ENCODE data around the gene TRIM28. TPM values are rescaled to one million over a fixed set of nuclear protein-coding genes. Genes with fewer than 3 reads are reported as not detected.
A peak's percentile ranks its signal among the peaks of the same experiment; 100 is the strongest.

Gene TRIM28
- total and polyA plus RNA-seq, 9 of the 15 experiments (the other 6 are each of a cell fraction or from before 2014, with no cell fraction given), result 12.1 to 797 (median 490) TPM

DNA sequence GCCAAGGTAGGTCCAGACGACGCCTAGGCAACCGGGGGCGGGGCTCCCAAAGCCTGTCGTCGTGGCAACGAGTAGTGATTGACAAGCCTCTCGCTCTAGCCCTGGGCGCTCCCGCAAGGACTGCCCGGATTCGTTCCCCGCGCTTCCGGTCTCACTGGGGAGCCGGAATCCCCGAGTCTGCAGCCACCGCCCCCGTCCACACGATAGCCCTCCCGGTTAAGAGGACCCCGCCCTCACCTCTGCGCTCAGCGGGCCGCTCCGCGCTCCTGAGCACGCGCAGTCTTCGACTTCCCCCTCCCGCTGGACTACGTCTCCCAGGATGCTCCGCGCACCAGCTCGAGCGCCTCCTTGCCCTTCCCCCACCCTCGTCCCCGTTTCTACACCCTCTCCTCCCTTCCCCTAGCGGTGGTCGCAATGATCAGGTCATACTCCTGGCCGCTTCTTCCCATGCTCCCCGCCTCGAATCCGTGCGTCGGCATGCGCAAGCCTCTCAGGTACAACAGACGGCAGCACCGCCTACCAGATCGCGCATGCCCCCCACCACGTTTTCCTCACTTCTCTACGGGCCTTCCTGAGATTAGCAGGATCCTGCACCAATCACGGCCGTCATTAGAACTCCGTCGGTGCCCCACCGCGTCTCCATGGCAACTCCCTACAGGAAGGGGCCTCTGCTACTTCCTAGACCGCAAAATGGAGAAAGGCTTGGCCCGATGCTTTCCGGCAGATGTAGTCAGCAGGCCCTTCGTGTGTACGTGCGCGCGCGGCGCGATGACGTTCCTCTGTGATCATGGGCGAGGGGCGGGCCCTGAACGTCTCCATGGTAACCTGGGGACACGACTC is 29.2 kb downstream of the TRIM28 start, which contains the start of gene MZF1 (continued):
- TF ChIP-seq, protein P1, sequence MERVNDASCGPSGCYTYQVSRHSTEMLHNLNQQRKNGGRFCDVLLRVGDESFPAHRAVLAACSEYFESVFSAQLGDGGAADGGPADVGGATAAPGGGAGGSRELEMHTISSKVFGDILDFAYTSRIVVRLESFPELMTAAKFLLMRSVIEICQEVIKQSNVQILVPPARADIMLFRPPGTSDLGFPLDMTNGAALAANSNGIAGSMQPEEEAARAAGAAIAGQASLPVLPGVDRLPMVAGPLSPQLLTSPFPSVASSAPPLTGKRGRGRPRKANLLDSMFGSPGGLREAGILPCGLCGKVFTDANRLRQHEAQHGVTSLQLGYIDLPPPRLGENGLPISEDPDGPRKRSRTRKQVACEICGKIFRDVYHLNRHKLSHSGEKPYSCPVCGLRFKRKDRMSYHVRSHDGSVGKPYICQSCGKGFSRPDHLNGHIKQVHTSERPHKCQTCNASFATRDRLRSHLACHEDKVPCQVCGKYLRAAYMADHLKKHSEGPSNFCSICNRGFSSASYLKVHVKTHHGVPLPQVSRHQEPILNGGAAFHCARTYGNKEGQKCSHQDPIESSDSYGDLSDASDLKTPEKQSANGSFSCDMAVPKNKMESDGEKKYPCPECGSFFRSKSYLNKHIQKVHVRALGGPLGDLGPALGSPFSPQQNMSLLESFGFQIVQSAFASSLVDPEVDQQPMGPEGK (CRISPR knock-in tag; IDR thresholded peaks at IDR 0.05; ENCODE audit: borderline replicate concordance), result no peak
- TF ChIP-seq ZBTB17 (CRISPR knock-in tag; IDR thresholded peaks at IDR 0.05), result peak; percentile 63; the same call in 1 of the 2 replicates
- TF ChIP-seq, protein P2, sequence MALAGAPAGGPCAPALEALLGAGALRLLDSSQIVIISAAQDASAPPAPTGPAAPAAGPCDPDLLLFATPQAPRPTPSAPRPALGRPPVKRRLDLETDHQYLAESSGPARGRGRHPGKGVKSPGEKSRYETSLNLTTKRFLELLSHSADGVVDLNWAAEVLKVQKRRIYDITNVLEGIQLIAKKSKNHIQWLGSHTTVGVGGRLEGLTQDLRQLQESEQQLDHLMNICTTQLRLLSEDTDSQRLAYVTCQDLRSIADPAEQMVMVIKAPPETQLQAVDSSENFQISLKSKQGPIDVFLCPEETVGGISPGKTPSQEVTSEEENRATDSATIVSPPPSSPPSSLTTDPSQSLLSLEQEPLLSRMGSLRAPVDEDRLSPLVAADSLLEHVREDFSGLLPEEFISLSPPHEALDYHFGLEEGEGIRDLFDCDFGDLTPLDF (CRISPR knock-in tag; IDR thresholded peaks at IDR 0.05), result peak; percentile 86
- no peak for TF ChIP-seq PYGO2 (tag; IDR thresholded peaks at IDR 0.05)
- TF ChIP-seq, protein P3, sequence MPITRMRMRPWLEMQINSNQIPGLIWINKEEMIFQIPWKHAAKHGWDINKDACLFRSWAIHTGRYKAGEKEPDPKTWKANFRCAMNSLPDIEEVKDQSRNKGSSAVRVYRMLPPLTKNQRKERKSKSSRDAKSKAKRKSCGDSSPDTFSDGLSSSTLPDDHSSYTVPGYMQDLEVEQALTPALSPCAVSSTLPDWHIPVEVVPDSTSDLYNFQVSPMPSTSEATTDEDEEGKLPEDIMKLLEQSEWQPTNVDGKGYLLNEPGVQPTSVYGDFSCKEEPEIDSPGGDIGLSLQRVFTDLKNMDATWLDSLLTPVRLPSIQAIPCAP (CRISPR knock-in tag; IDR thresholded peaks at IDR 0.05; ENCODE audit: borderline replicate concordance), result no peak
- TF ChIP-seq, protein P4, sequence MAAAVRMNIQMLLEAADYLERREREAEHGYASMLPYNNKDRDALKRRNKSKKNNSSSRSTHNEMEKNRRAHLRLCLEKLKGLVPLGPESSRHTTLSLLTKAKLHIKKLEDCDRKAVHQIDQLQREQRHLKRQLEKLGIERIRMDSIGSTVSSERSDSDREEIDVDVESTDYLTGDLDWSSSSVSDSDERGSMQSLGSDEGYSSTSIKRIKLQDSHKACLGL (CRISPR knock-in tag; IDR thresholded peaks at IDR 0.05; ENCODE audit: borderline replicate concordance, poor library complexity, severe bottlenecking), result no peak
- no peak for TF ChIP-seq RAD21 (CRISPR knock-in tag; conservative IDR thresholded peaks at IDR 0.05 in 1 of 2, IDR thresholded peaks at IDR 0.05 in 1 of 2)
- TF ChIP-seq, protein P5, sequence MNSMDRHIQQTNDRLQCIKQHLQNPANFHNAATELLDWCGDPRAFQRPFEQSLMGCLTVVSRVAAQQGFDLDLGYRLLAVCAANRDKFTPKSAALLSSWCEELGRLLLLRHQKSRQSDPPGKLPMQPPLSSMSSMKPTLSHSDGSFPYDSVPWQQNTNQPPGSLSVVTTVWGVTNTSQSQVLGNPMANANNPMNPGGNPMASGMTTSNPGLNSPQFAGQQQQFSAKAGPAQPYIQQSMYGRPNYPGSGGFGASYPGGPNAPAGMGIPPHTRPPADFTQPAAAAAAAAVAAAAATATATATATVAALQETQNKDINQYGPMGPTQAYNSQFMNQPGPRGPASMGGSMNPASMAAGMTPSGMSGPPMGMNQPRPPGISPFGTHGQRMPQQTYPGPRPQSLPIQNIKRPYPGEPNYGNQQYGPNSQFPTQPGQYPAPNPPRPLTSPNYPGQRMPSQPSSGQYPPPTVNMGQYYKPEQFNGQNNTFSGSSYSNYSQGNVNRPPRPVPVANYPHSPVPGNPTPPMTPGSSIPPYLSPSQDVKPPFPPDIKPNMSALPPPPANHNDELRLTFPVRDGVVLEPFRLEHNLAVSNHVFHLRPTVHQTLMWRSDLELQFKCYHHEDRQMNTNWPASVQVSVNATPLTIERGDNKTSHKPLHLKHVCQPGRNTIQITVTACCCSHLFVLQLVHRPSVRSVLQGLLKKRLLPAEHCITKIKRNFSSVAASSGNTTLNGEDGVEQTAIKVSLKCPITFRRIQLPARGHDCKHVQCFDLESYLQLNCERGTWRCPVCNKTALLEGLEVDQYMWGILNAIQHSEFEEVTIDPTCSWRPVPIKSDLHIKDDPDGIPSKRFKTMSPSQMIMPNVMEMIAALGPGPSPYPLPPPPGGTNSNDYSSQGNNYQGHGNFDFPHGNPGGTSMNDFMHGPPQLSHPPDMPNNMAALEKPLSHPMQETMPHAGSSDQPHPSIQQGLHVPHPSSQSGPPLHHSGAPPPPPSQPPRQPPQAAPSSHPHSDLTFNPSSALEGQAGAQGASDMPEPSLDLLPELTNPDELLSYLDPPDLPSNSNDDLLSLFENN (IDR thresholded peaks at IDR 0.05; ENCODE audit: low read depth in 2 of 2, low read length in 2 of 2), result no peak
- TF ChIP-seq ZNF507 (tag; conservative IDR thresholded peaks at IDR 0.05), result no peak
- peak; percentile 17; the same call in 1 of the 2 replicates for TF ChIP-seq CEBPG (CRISPR knock-in tag; IDR thresholded peaks at IDR 0.05)
- TF ChIP-seq CEBPG (tag; conservative IDR thresholded peaks at IDR 0.05 in 1 of 2, IDR thresholded peaks at IDR 0.05 in 1 of 2), result no peak
- no peak for TF ChIP-seq GABPB2 (CRISPR knock-in tag; conservative IDR thresholded peaks at IDR 0.05)
- no peak for TF ChIP-seq BRD9 (IDR thresholded peaks at IDR 0.05; ENCODE audit: low read depth, partially characterized antibody)
- TF ChIP-seq SREBF1 (IDR thresholded peaks at IDR 0.05; ENCODE audit: borderline replicate concordance, low read depth, low read length), result no peak

Measured in K562 (cell line).